Fibroblast of pulmonary artery (primary cell): ENCODE data around the gene KIAA1586.
A peak's percentile ranks its signal among the peaks of the same experiment; 100 is the strongest.
"Not testable (repeated sequence)": the region's sequence is repeated elsewhere in the genome, so short reads cannot be mapped to it uniquely, and the experiment has no call there.

Experiments
- DNase-seq: peaks from one replicate; pipeline ENCODE4 v3.0.0-alpha.2; 2010; ENCODE audit warnings: low read depth
- H3K4me3 ChIP-seq: replicated peaks from 2 replicates; pipeline ENCODE4 v1.5.1; 2011; ENCODE audit warnings: low read depth, mild to moderate bottlenecking, control low read depth, low read length, moderate library complexity
- CTCF ChIP-seq: IDR thresholded peaks from 2 replicates; pipeline ENCODE4 v1.5.1; 2011; ENCODE audit warnings: mild to moderate bottlenecking, control low read depth, low read length, inconsistent platforms; ENCODE audit errors: missing control alignments

Gene KIAA1586

GRCh38 chr6:57027301-57027700, 19.2 kb upstream of the KIAA1586 start:
- DNase-seq, result no peak
- TF ChIP-seq CTCF, result no peak
- no peak overlapping the region for H3K4me3 ChIP-seq

GRCh38 chr6:57029213-57029612, 17.3 kb upstream of the KIAA1586 start:
- TF ChIP-seq CTCF, result no peak
- no peak for DNase-seq
- H3K4me3 ChIP-seq, result no peak overlapping the region

GRCh38 chr6:57033228-57033627, 13.3 kb upstream of the KIAA1586 start:
- DNase-seq, result no peak
- H3K4me3 ChIP-seq, result no peak overlapping the region
- TF ChIP-seq CTCF, result no peak

- TF ChIP-seq CTCF, result no peak
- H3K4me3 ChIP-seq, result no peak overlapping the region
- DNase-seq, result no peak
These were observed 10.9 kb upstream of the KIAA1586 start for GRCh38 chr6:57035549-57035948.

- TF ChIP-seq CTCF, result no peak
- no peak overlapping the region for H3K4me3 ChIP-seq
- DNase-seq, result no peak
These were observed 7.6 kb upstream of the KIAA1586 start for GRCh38 chr6:57038906-57039305.

- DNase-seq, result no peak
- TF ChIP-seq CTCF, result peak; percentile 9
These were observed 6.5 kb upstream of the KIAA1586 start for GRCh38 chr6:57040011-57040410.

GRCh38 chr6:57044061-57044460, 2.4 kb upstream of the KIAA1586 start:
- not testable (repeated sequence) for H3K4me3 ChIP-seq, DNase-seq

More at GRCh38 chr6:57040011-57040410, 6.5 kb upstream of the KIAA1586 start:
- H3K4me3 ChIP-seq, result no peak overlapping the region

- DNase-seq, result no peak
- no peak overlapping the region for H3K4me3 ChIP-seq
- TF ChIP-seq CTCF, result no peak
These were observed 1.9 kb upstream of the KIAA1586 start for GRCh38 chr6:57044568-57044967.

GRCh38 chr6:57047257-57047585, 728 bp downstream of the KIAA1586 start:
- DNase-seq, H3K4me3 ChIP-seq: not testable (repeated sequence)

- H3K4me3 ChIP-seq, result peak overlapping the region; percentile 15
- DNase-seq, result not testable (repeated sequence)
These were observed 1.4 kb downstream of the KIAA1586 start for GRCh38 chr6:57047859-57048258.
